GM18909 (cell line): ENCODE results near the gene GTF3C6.
"Not testable (repeated sequence)": the region's sequence is repeated elsewhere in the genome, so short reads cannot be mapped to it uniquely, and the experiment has no call there.

Source experiments
- ATAC-seq: cut with Tn5 transposase; IDR thresholded peaks from one replicate; pipeline ENCODE4 v1.9.1; 2021; ENCODE audit warnings: mild to moderate bottlenecking; ENCODE audit not compliant: unreplicated experiment, poor library complexity

The GTF3C6 gene, protein sequence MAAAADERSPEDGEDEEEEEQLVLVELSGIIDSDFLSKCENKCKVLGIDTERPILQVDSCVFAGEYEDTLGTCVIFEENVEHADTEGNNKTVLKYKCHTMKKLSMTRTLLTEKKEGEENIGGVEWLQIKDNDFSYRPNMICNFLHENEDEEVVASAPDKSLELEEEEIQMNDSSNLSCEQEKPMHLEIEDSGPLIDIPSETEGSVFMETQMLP

DNA sequence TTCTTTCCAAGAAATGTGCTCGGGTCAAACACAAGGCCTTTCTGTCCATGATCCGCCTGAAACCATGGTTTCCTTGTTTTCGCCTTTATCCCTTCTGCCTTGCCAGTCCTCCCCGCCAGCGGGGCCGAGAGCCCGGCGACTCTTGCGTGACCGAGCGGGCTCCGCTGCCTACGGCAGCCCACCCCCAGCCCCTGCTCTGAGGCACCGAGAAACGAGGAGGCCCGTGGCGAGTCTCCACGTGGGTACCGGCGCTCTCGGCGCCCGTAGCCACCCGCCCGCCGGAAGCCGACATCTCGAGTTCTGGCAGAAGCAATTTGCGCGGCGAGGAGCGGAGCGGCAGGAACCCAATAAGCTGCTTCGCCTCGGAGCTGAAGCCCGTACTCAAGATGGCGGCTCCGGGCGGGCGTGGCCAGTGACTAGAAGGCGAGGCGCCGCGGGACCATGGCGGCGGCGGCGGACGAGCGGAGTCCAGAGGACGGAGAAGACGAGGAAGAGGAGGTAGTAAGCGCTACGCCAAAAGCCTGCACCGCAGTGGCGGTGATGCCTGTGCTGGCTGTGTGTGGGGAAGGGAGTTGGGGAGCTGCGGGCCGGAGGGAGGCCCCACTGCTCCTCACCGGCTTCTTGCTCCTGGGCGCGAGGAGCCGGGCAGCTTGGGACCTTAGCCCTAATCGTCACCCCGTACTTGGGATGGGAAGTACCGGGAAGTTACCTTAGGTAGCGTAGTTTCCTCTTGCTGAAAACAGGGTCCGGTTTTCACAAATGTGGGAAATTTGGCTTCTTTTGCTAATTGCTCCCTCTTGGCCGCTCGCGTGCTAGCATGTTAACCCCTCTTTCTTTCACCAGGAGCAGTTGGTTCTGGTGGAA is at the start of gene GTF3C6:
Gene GTF3C6 (plus strand): TSS at position 378 of the 864 bp plus-strand sequence. CDS start 64 bp downstream, at position 442.
- peak; percentile 98 for ATAC-seq

DNA sequence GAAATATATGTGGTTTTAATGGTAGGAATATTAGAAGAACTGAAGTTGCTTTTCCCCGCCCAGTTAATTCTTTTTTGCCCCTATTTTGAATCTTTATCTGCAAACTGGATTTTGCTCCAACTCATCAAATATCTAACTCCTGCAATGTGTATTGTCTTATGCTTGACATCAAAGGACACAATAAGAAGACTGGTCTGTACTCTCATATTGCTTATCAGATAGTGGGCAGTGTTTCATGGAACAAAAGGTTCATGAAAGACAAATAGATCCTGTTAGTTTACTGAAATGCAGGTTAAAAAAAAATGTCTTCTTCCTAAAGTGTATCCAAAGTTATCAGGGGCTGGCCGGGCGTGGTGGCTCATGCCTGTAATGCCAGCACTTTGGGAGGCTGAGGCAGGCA is 27.7 kb upstream of the GTF3C6 start:
- no peak for ATAC-seq

DNA sequence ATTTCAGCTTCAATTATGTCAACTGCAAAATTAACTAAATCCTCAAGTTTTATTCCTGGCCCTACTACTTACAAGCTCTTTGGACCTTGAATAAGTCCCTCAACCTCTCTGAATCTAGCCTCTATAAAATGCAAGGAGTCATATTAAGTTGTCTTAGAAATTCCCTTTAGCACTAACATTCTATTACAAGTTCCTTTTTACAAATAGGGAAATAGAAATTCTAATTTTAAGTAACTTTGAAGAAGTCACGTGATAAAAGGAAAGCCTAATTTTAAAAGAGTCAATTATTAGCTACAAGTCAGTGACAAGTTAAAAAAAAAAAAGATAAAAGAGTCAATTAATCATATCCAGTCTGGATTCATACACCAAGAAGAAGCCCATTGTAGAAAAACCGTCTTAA is 24.6 kb upstream of the GTF3C6 start:
- no peak for ATAC-seq

DNA sequence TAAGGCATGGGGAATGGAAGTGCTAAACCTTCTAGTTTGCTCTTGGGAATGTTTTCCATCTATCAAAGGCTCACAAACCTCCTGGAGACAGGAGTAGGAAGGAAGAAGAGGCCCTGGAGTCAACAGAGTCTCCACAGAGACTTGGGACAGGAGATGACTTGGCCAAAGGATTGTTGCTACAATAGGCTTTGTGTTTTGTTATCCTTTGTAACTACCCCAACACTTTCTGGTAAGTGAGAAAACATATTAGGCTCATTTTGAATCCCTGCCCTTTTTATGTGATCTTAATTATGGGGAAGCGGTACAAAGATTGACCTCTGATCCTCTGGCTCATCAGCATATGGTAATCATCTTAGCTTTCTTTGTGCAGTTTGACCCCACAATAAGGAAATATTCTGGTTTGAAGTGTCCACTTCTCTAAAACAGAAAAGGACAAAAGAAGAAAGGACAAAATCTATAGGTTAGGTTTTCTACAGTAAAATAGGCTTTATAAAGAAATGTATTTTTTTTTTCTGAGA is 24.1 kb upstream of the GTF3C6 start:
- ATAC-seq, result no peak

DNA sequence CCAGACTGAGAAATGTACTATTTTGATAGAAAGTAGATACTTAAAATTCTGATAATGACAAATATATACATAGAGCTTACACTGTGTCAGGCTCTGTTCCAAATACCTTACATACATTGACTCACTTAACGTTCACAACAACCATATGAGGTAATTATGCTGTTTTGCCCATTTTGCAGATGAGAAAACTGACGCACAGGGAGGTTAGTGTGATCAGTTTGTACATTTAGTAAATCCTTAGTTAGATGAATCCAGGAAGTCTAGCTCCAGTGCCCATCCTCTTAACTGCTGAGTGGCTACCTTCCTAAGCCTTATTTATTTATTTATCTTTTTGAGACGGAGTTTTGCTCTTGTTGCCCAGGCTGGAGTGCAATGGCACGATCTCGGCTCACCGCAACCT is 23.3 kb upstream of the GTF3C6 start:
- ATAC-seq, result no peak

DNA sequence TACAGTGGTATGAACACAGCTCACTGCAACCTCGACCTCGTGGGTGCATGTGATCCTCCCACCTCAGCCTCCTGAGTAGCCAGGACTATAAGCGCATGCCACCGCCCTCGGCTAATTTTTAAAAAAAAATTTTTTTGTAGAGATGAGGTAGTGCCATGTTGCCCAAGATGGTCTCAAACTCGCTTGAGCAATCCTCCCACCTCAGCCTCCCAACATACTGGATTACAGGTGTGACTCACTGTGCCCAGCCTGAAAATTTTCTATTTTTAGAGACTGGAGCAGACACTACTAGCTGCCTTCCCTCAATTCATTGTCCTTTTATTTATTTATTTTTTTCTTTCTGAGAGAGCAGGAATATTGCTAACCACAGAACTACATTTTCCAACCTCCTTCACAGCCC is 20.3 kb upstream of the GTF3C6 start:
- ATAC-seq, result no peak

DNA sequence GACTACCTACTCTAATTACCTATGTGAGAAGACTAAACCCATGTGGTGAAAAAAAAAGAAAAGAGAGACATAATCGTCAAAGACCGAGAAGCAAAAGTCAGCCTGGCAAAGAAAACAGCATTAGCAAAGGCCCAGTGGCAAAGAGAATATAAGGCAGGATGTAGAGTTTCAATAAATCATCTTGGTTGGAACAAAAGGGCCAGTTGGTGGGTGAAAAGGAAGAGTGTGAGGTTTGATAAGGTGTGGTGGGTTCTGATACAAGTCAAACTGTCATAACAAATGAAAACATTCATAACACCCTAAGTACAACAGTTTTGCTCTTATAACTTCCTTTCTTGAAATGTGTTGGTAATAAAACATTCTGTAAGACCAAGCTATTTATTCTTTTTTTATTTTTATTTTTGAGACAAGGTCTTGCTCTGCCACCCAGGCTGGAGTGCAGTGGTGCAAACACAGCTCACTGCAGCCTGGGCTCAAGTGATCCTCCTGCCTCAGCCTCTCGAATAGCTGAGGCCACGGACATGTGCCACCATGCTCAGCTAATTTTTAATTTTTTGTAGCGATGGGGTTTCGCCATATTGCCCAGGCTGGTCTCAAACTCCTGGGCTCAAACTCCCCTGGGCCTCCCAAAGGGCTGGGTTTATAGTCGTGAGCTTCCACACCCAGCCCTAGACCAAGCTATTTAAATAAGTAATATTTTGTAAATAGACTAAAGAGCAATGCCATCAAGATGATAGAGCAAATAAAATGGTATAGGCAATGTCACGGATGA is 18.9 kb upstream of the GTF3C6 start:
- ATAC-seq, result no peak

DNA sequence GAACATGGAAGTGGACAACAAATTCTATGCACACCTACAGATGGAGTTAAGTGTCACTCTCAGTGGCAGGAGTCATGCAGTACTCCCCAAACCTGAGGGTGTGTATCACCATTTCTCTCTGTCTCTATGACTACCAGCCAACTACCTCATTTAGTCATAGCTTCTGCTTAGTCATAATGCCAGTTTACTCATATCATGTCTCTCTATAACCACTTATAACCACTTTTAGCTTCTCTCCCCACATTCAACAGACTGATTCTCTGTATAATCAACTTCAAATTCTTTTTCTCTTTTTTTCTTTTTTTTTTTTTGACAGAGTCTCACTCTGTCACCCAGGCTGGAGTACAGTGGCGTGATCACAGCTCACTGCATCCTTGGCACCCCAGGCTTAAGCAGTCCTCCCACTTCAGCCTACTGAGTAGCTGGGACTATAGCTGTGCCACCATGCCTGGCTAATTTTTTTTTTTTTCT is 13.8 kb upstream of the GTF3C6 start:
- peak; percentile 100 for ATAC-seq

DNA sequence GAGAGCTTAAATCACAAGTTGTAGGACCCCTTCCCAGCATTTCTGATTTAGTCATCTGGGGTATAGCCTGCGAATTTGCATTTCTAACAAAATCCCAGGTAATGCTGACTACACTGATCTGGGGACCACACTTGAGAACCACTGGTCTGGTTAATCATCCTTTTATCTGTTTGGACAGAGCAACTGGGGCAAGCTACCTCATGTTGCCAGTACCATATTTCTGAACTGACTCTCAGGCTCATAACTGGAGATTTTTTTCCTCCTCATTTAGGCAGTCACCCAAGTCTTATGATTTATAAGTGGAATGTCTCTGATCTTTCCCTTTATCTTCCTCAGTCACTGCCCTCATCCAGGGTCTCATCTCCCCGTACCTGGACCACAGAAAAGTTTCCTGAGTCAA is 12.0 kb upstream of the GTF3C6 start:
- ATAC-seq, result no peak

DNA sequence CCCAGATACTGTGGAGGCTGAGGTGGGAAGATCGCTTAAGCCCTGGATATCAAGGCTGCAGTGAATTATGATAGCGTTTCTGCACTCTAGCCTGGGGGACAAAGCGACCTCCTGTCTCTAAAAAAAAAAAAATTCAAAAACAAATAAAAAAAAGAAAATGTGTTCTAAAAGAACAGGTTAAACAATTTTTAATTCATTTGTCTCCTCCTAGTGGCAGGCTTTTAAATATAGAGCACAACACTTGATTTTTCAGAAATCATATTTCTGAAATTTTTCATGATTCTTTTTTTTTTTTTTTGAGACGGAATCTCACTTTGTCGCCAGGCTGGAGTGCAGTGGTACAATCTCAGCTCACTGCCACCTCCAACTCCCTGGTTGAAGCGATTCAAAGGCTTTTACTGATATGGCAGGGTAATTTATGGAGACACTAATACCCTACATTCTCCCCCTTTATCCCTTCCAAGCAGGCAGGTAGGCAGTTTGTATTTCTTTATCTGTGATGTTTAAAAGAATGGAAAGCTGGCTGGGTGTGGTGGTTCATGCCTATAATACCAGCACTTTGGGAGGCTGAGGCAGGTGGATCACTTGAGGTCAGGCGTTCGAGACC is 8.7 kb upstream of the GTF3C6 start:
- no peak for ATAC-seq

DNA sequence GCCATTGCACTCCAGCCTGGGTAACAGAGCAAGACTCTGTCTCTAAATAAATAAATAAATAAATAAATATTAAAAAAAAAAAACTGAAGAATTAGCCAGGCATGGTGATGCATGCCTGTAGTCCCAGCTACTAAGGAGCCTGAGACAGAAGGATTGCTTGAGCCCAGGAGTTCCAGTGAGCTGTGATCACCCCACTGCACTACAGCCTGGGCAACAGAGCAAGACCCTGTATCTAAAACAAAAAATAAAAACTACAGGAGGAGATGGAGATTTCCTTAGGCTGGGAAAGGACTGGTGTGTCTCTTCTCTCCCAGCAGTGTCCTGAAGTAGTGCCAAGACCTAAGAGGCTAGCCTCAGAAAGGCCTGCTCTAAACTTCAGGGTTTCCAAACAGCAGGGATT is 8.1 kb upstream of the GTF3C6 start:
- no peak for ATAC-seq

DNA sequence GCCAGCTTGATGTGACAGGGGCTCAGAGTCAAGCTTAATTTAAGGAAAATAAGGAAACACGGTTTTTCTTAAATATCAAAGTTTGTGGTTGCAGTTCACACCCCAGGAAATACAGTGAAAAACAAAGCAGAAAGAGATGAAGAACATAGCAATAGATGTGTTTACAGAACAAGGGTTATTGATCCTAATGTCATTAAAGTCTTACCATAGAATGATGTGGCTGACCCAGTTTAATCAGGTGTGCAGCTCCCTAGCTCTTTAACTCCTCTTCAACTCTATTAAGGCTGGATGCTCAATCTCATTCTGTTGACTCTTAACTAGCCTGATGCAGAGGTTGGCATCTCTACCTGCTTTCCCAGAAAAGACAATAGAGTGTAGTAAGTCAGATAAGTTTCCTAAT is 7.5 kb upstream of the GTF3C6 start:
- ATAC-seq, result no peak

DNA sequence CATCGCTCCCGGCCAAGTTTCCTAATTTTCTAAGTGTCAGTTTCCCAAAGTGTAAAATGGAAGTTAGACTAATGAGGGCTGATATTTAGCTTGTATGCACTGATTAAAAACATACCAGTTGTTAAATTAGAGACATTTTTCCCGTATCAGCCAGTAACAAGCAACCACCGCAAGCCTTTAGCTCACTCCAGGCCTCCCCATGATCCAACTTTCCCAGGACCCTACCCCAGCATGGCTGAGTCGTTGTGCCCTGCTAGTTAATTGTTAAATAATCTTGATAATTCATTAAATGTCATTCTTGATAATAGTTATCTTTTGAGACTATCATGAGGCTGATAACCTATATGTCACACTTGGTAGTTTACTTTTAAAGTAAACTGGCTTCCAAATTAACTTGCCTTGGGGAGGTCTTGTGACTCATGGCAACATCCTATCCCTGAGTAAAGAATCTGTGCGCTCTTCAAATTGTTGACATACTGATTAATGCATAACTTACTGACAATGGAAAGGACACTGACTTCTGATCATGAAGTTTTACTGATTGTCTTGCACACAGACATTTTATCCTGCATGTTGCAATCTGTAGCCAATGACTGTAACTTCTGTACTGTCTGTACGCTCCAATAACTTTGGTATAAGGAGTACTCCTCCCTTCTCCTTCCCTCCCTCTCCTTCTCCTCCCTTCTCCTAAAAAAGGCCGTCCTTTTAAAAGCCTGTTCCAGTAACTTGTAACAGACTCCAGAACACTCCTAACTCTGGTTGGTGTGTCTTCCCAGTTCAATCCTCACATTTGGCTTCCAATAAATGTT is 6.3 kb upstream of the GTF3C6 start:
- no peak for ATAC-seq

DNA sequence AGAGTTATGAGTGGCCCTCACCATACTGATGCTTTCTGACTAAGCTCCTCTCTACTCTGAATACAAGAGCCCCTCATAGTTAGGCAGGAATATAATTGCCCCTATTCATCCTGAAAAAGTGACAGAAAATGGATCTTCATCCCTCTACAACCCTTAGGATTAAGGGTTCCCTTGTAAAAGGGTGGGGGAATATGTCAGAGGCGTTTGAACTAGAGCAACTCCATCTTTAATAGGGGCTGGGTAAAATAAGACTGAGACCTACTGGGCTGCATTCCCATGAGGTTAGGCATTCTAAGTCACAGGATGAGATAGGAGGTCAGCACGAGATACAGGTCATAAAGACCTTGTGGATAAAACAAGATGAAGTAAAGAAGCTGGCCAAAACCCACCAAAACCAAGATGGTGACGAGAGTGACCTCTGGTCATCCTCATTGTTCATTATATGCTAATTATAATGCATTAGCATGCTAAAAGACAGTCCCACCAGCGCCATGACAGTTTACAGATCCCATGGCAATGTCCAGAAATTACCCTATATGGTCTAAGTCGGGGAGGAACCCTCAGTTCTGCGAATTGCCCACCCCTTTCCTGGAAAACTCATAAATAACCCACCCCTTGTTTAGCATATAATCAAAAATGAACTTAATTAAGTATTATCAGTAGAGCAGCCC is 4.7 kb upstream of the GTF3C6 start:
- ATAC-seq, result no peak

DNA sequence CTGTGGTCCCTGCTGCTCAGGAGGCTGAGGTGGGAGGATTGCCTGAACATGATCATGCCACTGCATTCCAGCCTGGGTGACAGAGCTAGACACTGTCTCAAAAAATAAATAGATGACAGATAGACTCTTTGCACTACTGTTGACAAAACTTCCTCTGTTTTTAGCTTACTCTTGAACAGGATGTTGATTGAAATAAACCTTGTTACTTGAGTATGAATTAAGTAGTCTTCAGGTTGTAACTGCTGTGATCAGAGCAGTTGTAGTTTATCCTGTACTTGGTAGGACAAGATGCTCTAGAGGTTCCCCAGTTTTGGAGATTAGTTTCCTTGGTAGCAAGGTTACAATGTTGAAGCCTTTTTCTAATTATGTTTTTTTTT is 1.5 kb downstream of the GTF3C6 start:
- ATAC-seq, result no peak

DNA sequence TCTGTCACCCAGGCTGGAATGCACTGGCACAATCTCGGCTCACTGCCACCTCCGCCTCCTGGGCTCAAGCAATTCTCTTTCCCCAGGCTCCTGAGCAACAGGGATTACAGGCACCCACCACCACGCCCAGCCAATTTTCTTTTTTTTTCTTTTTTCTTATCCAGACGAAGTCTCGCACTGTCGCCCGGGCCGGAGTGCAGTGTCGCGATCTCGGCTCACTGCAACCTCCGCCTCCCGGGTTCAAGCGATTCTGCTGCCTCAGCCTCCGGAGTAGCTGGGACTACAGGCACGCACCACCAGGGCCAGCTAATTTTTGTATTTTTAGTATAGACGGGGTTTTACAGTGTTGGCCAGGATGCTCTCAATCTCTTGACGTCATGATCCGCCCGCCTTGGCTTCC is 4.1 kb downstream of the GTF3C6 start:
- not testable (repeated sequence) for ATAC-seq

DNA sequence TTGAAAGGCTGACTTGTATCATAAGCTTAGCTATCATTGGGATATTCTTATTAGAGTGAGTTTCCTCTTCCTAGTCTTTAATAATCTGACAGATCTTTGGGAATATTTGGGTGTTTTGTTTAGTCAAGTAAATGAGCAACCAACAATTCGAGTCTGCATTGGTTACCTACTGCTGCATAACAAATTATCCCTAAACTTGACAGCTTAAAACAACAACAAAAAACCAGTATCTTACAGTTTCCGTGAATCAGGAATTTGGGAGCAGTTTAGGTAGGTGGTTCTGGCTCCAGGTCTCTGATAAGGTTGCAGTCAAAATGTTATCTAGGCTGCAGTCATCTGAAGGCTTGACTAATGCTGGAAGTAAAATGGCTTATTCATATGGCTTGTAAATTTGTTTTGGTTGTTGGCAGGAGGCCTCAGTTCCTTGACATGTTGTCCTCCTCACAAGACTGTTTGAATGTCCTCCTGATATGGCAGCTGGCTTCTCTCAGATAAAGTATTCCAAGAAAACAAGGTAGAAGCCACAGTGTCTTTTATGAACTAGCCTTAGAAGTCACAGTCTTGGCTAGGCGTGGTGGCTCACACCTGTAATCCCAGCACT is 7.2 kb downstream of the GTF3C6 start:
- no peak for ATAC-seq

DNA sequence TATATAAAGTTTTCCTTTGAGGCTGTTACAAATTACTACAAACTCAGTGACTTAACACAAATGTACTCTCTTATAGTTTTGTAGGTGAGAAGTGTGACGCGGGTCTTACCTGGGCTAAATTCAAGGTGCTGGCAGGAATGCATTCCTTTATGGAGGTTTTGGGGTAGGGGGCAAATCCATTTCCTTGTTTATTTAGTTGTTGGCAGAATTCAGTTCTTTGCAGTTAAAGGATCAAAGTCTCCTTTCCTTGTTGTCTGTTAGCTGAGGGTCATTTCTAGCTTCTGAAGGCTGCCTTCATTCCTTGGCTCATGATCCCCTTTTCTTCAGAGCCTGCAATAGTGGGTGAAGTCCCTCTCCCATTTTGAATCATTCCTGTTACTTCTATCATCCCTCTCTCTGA is 10.2 kb downstream of the GTF3C6 start:
- not testable (repeated sequence) for ATAC-seq

DNA sequence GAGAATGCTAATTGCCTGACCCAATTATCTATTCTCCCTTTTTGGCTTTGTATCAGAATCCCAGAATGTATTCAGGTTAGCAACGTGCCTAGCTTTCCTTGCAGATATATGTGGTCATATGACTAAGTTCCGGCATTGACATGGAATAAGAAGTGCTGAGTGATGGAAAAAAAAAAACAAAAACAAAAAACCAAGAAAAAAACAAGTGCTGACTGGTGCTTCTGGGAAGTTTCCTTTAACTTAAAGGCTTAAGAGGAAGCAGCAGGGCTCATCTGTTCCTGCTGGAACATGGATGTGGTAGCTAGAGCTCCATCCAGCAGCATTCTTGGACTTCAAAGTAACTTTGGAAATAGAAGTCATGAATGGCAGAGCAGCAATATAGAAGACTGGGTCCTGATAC is 13.0 kb downstream of the GTF3C6 start:
- ATAC-seq, result no peak
